ENCODE data around the gene MFRP. TPM values are rescaled to one million over a fixed set of nuclear protein-coding genes. Genes with fewer than 3 reads are reported as not detected.

Gene MFRP
- total RNA-seq, 1 donor from 2014 or later, result not detected

GRCh38 chr11:119373059-119373920 lies 26.8 kb upstream of the MFRP start:
- no peak overlapping the region for H3K9ac ChIP-seq (ENCODE audit: low read length)
- H2AFZ ChIP-seq (ENCODE audit: low read depth, low read length), result no peak overlapping the region
- Mint-ChIP-seq H3K36me3 (ENCODE audit: low read depth, unreplicated experiment) (no peaks in the 10 kb centered on the region), H3K27ac (ENCODE audit: unreplicated experiment) (no peak overlapping the region), H3K9me3 (ENCODE audit: unreplicated experiment) (no peaks in the 10 kb centered on the region), H3K27me3 (ENCODE audit: low read depth, unreplicated experiment) (peaks cover 8% of the 10 kb centered on the region), H3K4me1 (ENCODE audit: low read depth, unreplicated experiment) (peaks cover 15% of the 10 kb centered on the region), H3K4me3 (ENCODE audit: unreplicated experiment) (no peak overlapping the region)
- FAIRE-seq (no peak), DNase-seq (ENCODE audit: low read depth) (no peak)
- no peaks in the 10 kb centered on the region for H3K79me2 ChIP-seq (ENCODE audit: insufficient read depth, low read length)
- no peaks in the 10 kb centered on the region for H3K36me3 ChIP-seq (ENCODE audit: insufficient read depth, low read length)
- H3K4me1 ChIP-seq (ENCODE audit: insufficient read depth, low read length), result peaks cover 22% of the 10 kb centered on the region
- no peak overlapping the region for H3K4me2 ChIP-seq (ENCODE audit: low read length)
- H3K9me3 ChIP-seq (ENCODE audit: insufficient read depth, low read depth, low read length), result no peaks in the 10 kb centered on the region
- no peak overlapping the region for H3K27ac ChIP-seq (ENCODE audit: low read depth, low read length)
- H3K27me3 ChIP-seq (ENCODE audit: insufficient read depth, low read length), result no peaks in the 10 kb centered on the region
- H3K4me3 ChIP-seq (ENCODE audit: insufficient read depth, low read depth, low read length), result no peak overlapping the region
- H4K20me1 ChIP-seq (ENCODE audit: insufficient read depth, low read length), result no peaks in the 10 kb centered on the region
- TF ChIP-seq CTCF (IDR thresholded peaks at IDR 0.05; ENCODE audit: insufficient read depth, low read depth, low read length), result no peak
- TF ChIP-seq EZH2 (IDR thresholded peaks at IDR 0.05; ENCODE audit: insufficient read depth, low read length), result no peak

- no peak for FAIRE-seq
Observed at GRCh38 chr11:119372260-119373058, 26.0 kb upstream of the MFRP start.

More at GRCh38 chr11:119372260-119373058, 26.0 kb upstream of the MFRP start:
- H3K27me3 Mint-ChIP-seq (ENCODE audit: low read depth, unreplicated experiment), result peaks cover 11% of the 10 kb centered on the region
- Histone ChIP-seq H3K9me3 (ENCODE audit: insufficient read depth, low read depth, low read length) (no peaks in the 10 kb centered on the region), H3K27ac (ENCODE audit: low read depth, low read length) (no peak overlapping the region), H2AFZ (ENCODE audit: low read depth, low read length) (no peak overlapping the region), H3K27me3 (ENCODE audit: insufficient read depth, low read length) (no peaks in the 10 kb centered on the region), H3K79me2 (ENCODE audit: insufficient read depth, low read length) (no peaks in the 10 kb centered on the region), H3K4me2 (ENCODE audit: low read length) (no peak overlapping the region), H3K9ac (ENCODE audit: low read length) (no peak overlapping the region), H3K4me3 (ENCODE audit: insufficient read depth, low read depth, low read length) (no peak overlapping the region), H3K36me3 (ENCODE audit: insufficient read depth, low read length) (no peaks in the 10 kb centered on the region), H4K20me1 (ENCODE audit: insufficient read depth, low read length) (no peaks in the 10 kb centered on the region), H3K4me1 (ENCODE audit: insufficient read depth, low read length) (peaks cover 27% of the 10 kb centered on the region)
- peaks cover 18% of the 10 kb centered on the region for H3K4me1 Mint-ChIP-seq (ENCODE audit: low read depth, unreplicated experiment)
- H3K4me3 Mint-ChIP-seq (ENCODE audit: unreplicated experiment), result no peak overlapping the region
- H3K27ac Mint-ChIP-seq (ENCODE audit: unreplicated experiment), result no peak overlapping the region
- no peak for TF ChIP-seq CTCF (IDR thresholded peaks at IDR 0.05; ENCODE audit: insufficient read depth, low read depth, low read length)
- no peak for TF ChIP-seq EZH2 (IDR thresholded peaks at IDR 0.05; ENCODE audit: insufficient read depth, low read length)
- DNase-seq (ENCODE audit: low read depth), result no peak
- H3K36me3 Mint-ChIP-seq (ENCODE audit: low read depth, unreplicated experiment), result no peaks in the 10 kb centered on the region
- no peaks in the 10 kb centered on the region for H3K9me3 Mint-ChIP-seq (ENCODE audit: unreplicated experiment)

Measured in astrocyte (in vitro differentiated cells and primary cell).